A673 (cell line): Measurements from ENCODE around the gene RAB11FIP4. TPM values are rescaled to one million over a fixed set of nuclear protein-coding genes. Genes with fewer than 3 reads are reported as not detected.

Source experiments
- BruUV-seq: library from RNA; stranded (reverse); fragments of 400-500 nt; replicated peaks from 2 replicates; lab custom pipeline; 2021; lab: Mats Ljungman, UMichigan
- CTCF ChIA-PET: fragments of 300-600 bp; sonication (Branson Sonifier 250); formaldehyde crosslinking; loops from one replicate; lab custom pipeline; 2022; ENCODE audit warnings: antibody characterized with exemption; lab: Charles Lee
- POLR2A ChIA-PET: fragments of 300-600 bp; sonication (Branson Sonifier 250); formaldehyde crosslinking; loops from one replicate; lab custom pipeline; 2022; ENCODE audit warnings: antibody characterized with exemption; ENCODE audit not compliant: low non-redundant PET; lab: Charles Lee
- DNase-seq: peaks from one replicate; pipeline ENCODE4 v3.0.0-alpha.2; 2015; ENCODE audit warnings: low spot score
- H3K27ac ChIP-seq: fragments of 200-600 bp; sonication (generic); 2 replicates; pipeline ENCODE4 v1.5.1; 2016; ENCODE audit warnings: mixed run types, low read depth, mild to moderate bottlenecking, mixed read lengths, antibody characterized with exemption, low read length; ENCODE audit not compliant: poor library complexity, severe bottlenecking
- H3K27me3 ChIP-seq: fragments of 200-600 bp; sonication (generic); replicated peaks from 2 replicates; pipeline ENCODE4 v1.6.1; 2017; ENCODE audit warnings: mixed run types, low read depth, mild to moderate bottlenecking, mixed read lengths, antibody characterized with exemption, low read length; ENCODE audit not compliant: insufficient read depth, poor library complexity
- H3K36me3 ChIP-seq: fragments of 200-600 bp; sonication (generic); 2 replicates; pipeline ENCODE4 v1.6.1; 2016; ENCODE audit warnings: mixed run types, mild to moderate bottlenecking, mixed read lengths, antibody characterized with exemption, low read length; ENCODE audit not compliant: insufficient read depth, poor library complexity, severe bottlenecking
- H3K4me1 ChIP-seq: fragments of 200-600 bp; sonication (generic); 2 replicates; pipeline ENCODE4 v1.6.1; 2017; ENCODE audit warnings: mixed run types, mild to moderate bottlenecking, mixed read lengths, antibody characterized with exemption, low read length; ENCODE audit not compliant: insufficient read depth, poor library complexity, severe bottlenecking
- H3K4me3 ChIP-seq: fragments of 200-600 bp; sonication (generic); 2 replicates; pipeline ENCODE4 v1.5.1; 2016; ENCODE audit warnings: low read depth, mixed run types, mild to moderate bottlenecking, mixed read lengths, low read length; ENCODE audit not compliant: poor library complexity, severe bottlenecking
- H3K9me3 ChIP-seq: fragments of 200-600 bp; sonication (generic); 2 replicates; pipeline ENCODE4 v1.6.1; 2016; ENCODE audit warnings: mixed run types, low read depth, mild to moderate bottlenecking, mixed read lengths, antibody characterized with exemption, low read length; ENCODE audit not compliant: poor library complexity, severe bottlenecking
- EZH2 ChIP-seq: fragments of 200-600 bp; sonication (generic); IDR thresholded peaks from 2 replicates; pipeline ENCODE4 v1.6.1; 2017; ENCODE audit warnings: borderline replicate concordance, low read depth, mild to moderate bottlenecking, mixed read lengths, antibody characterized with exemption, low read length; ENCODE audit not compliant: poor library complexity, severe bottlenecking
- intact Hi-C: fragments of 100-400 bp; cut with micrococcal nuclease; formaldehyde crosslinking; loops from one replicate; pipeline ENCODE4 v1.10.0; 2022; ENCODE audit not compliant: unreplicated experiment
- total RNA-seq: library from RNA; stranded (reverse); gene quantifications from 2 replicates; pipeline ENCODE4 v1.2.3, GENCODE V29; 2021
- TF ChIP-seq, protein P1 (sequence below): fragments of 300-800, 200-600 bp; sonication (generic); conservative IDR thresholded peaks from 2 replicates; pipeline ENCODE4 v1.5.1; 2017; ENCODE audit warnings: low read depth, mild to moderate bottlenecking, antibody characterized with exemption, low read length, moderate library complexity, mixed read lengths

Gene RAB11FIP4
- total RNA-seq, 1 experiment from 2014 or later: 2.4 TPM

DNA sequence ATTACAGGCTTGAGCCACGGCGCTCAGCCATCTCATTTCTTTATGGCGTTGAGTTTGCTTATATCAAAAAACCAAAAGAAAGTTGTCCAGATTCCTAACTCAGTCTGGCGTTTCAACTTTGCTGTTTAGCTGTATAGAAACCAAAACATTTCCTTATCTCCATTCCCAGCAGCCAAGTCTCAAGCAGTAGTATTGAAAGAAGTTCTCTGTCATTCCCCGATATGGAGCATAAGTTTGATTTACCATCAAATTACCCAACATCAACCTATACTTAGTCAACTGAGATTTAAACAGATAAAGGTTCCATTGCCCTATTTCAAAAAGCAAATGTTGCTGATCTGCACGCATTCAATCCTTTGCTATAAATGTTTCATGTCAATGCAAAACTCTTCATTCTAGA, 27.5 kb upstream of the RAB11FIP4 start:
- BruUV-seq: no TSS peak
- no peaks in the 10 kb centered on the region for H3K4me1 ChIP-seq
- peaks cover 8% of the 10 kb centered on the region for H3K36me3 ChIP-seq
- POLR2A ChIA-PET: no interaction called here
- TF ChIP-seq EZH2: no peak
- TF ChIP-seq, protein P1, sequence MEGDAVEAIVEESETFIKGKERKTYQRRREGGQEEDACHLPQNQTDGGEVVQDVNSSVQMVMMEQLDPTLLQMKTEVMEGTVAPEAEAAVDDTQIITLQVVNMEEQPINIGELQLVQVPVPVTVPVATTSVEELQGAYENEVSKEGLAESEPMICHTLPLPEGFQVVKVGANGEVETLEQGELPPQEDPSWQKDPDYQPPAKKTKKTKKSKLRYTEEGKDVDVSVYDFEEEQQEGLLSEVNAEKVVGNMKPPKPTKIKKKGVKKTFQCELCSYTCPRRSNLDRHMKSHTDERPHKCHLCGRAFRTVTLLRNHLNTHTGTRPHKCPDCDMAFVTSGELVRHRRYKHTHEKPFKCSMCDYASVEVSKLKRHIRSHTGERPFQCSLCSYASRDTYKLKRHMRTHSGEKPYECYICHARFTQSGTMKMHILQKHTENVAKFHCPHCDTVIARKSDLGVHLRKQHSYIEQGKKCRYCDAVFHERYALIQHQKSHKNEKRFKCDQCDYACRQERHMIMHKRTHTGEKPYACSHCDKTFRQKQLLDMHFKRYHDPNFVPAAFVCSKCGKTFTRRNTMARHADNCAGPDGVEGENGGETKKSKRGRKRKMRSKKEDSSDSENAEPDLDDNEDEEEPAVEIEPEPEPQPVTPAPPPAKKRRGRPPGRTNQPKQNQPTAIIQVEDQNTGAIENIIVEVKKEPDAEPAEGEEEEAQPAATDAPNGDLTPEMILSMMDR: no peak
- H3K4me3 ChIP-seq: no peak overlapping the region
- no peaks in the 10 kb centered on the region for H3K9me3 ChIP-seq
- intact Hi-C loops: no loop called here
- no peaks in the 10 kb centered on the region for H3K27me3 ChIP-seq
- DNase-seq: no peak
- CTCF ChIA-PET: no interaction called here
- no peak overlapping the region for H3K27ac ChIP-seq

DNA sequence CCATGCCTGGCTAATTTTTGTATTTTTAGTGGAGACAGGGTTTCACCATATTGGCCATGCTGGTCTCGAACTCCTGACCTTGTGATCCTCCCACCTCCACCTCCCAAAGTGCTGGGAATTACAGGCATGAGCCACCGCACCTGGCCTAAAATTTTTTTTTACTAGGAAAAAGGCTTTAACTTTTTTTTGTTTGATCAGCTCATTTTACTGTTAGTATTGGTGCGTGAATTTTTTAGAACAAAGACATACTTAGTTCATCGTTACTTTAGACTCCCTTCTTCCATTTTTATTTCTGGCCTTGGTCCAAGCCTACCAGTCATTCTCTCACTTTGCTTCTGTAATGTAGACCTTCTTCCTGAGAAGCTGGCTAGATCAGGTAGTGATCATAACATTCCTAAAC, 25.4 kb upstream of the RAB11FIP4 start:
- Histone ChIP-seq H3K27ac (no peak overlapping the region), H3K9me3 (no peaks in the 10 kb centered on the region), H3K27me3 (no peaks in the 10 kb centered on the region), H3K36me3 (peaks cover 3% of the 10 kb centered on the region), H3K4me1 (peaks cover 1% of the 10 kb centered on the region), H3K4me3 (no peak overlapping the region)
- ChIA-PET POLR2A (no interaction called here), CTCF (no interaction called here)
- DNase-seq: no peak
- intact Hi-C loops: no loop called here
- no peak for TF ChIP-seq EZH2
- TF ChIP-seq, protein P1: no peak
- no TSS peak for BruUV-seq

DNA sequence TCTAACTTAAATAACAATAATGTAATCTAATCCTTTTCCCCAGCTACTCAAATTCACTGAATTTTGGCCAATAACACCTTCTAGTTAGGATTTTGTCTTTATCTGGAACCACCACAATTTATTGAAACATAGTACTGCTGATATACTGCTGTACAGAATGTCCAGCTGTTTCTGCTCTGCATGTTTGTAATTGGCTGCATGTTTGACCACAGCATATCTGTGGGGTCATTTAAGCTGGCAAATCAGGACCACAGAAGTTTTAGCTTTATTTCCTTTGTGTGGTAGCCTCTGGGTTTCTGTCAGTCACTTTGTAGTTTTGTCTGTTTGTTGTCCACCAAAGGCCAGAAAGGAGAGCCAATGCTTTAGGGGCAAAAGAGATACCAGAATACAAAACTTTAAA, 22.2 kb upstream of the RAB11FIP4 start:
- Histone ChIP-seq H3K27me3 (no peaks in the 10 kb centered on the region), H3K36me3 (no peaks in the 10 kb centered on the region), H3K4me3 (no peak overlapping the region), H3K27ac (no peak overlapping the region), H3K9me3 (no peaks in the 10 kb centered on the region), H3K4me1 (peaks cover 9% of the 10 kb centered on the region)
- DNase-seq: no peak
- ChIA-PET POLR2A (no interaction called here), CTCF (no interaction called here)
- no peak for TF ChIP-seq EZH2
- TF ChIP-seq, protein P1: no peak
- BruUV-seq: no TSS peak
- intact Hi-C loops: no loop called here
